HFFc6 (cell line): Measurements from ENCODE around the gene D2HGDH. TPM values are rescaled to one million over a fixed set of nuclear protein-coding genes. Genes with fewer than 3 reads are reported as not detected.
"Not testable (repeated sequence)": the region's sequence is repeated elsewhere in the genome, so short reads cannot be mapped to it uniquely, and the experiment has no call there.

Experiments
- DNase-seq: peaks from one replicate; pipeline ENCODE4 v3.0.0-alpha.2; 2018
- H3K27ac Mint-ChIP-seq: 2 replicates; pipeline ENCODE4 v1.8.0; 2020; ENCODE audit warnings: mild to moderate bottlenecking, mixed read lengths
- H3K27me3 Mint-ChIP-seq: 2 replicates; pipeline ENCODE4 v1.8.0; 2021; ENCODE audit warnings: mild to moderate bottlenecking, moderate library complexity, mixed read lengths; ENCODE audit not compliant: insufficient read depth
- H3K36me3 Mint-ChIP-seq: 2 replicates; pipeline ENCODE4 v1.8.0; 2021; ENCODE audit warnings: low read depth, mixed read lengths
- H3K4me1 Mint-ChIP-seq: 2 replicates; pipeline ENCODE4 v1.8.0; 2020; ENCODE audit warnings: low read depth, mixed read lengths
- H3K4me3 Mint-ChIP-seq: 2 replicates; pipeline ENCODE4 v1.8.0; 2020; ENCODE audit warnings: mild to moderate bottlenecking, moderate library complexity, mixed read lengths
- H3K9me3 Mint-ChIP-seq: 2 replicates; pipeline ENCODE4 v1.8.0; 2020; ENCODE audit warnings: mild to moderate bottlenecking, mixed read lengths
- CTCF ChIP-seq: fragments of 200-600 bp; sonication (generic); IDR thresholded peaks from 2 replicates; pipeline ENCODE4 v1.5.0; 2021; ENCODE audit warnings: antibody characterized with exemption, mild to moderate bottlenecking
- total RNA-seq, 6 experiments: library from RNA; stranded (reverse); fragmentation: NEBNext Ultra II Directional; extraction: Animal tissue kit (Norgen Biotek cat#: 25700); gene quantifications; 2 replicates in 1 of 6; 3 replicates in 5 of 6; pipeline ENCODE4 v1.2.3, GENCODE V29; 2021

Gene D2HGDH
- total RNA-seq, 6 experiments from 2014 or later, result 14.0 to 21.6 (median 16.4) TPM

GRCh38 chr2:241780939-241781569, 46.6 kb downstream of the D2HGDH start:
- peaks cover 11% of the 10 kb centered on the region for H3K9me3 Mint-ChIP-seq
- no peak overlapping the region for H3K4me3 Mint-ChIP-seq
- no peaks in the 10 kb centered on the region; the same call in 1 of the 2 replicates for H3K27me3 Mint-ChIP-seq
- DNase-seq, result no peak
- no peak for TF ChIP-seq CTCF
- H3K36me3 Mint-ChIP-seq, result no peaks in the 10 kb centered on the region
- no peaks in the 10 kb centered on the region for H3K4me1 Mint-ChIP-seq
- no peak overlapping the region for H3K27ac Mint-ChIP-seq

- H3K4me3 Mint-ChIP-seq, H3K27ac Mint-ChIP-seq, H3K36me3 Mint-ChIP-seq, H3K27me3 Mint-ChIP-seq, DNase-seq, H3K4me1 Mint-ChIP-seq: not testable (repeated sequence)
- peaks cover 11% of the 10 kb centered on the region for H3K9me3 Mint-ChIP-seq
Measured at GRCh38 chr2:241782053-241782452, 47.6 kb downstream of the D2HGDH start.

- Mint-ChIP-seq H3K27ac (no peak overlapping the region), H3K27me3 (peaks cover 7% of the 10 kb centered on the region), H3K9me3 (peaks cover 2% of the 10 kb centered on the region), H3K4me3 (no peak overlapping the region), H3K36me3 (no peaks in the 10 kb centered on the region; the same call in 1 of the 2 replicates), H3K4me1 (0 out of 2 replicates have a peak, but pooled peaks cover 7% of the 10 kb centered on the region)
- no peak for TF ChIP-seq CTCF
- DNase-seq, result no peak
Measured at GRCh38 chr2:241788135-241788534, 53.7 kb downstream of the D2HGDH start.

GRCh38 chr2:241788572-241788971, 54.1 kb downstream of the D2HGDH start:
- peaks cover 9% of the 10 kb centered on the region for H3K27me3 Mint-ChIP-seq
- no peak overlapping the region for H3K4me3 Mint-ChIP-seq
- TF ChIP-seq CTCF, result no peak
- no peaks in the 10 kb centered on the region; the same call in 1 of the 2 replicates for H3K36me3 Mint-ChIP-seq
- no peaks in the 10 kb centered on the region; the same call in 1 of the 2 replicates for H3K9me3 Mint-ChIP-seq
- no peak for DNase-seq
- no peak overlapping the region for H3K27ac Mint-ChIP-seq
- H3K4me1 Mint-ChIP-seq, result 0 out of 2 replicates have a peak, but pooled peaks cover 7% of the 10 kb centered on the region

- H3K4me1 Mint-ChIP-seq, H3K9me3 Mint-ChIP-seq, H3K36me3 Mint-ChIP-seq: not testable (repeated sequence)
Measured at GRCh38 chr2:241791385-241791784, 57.0 kb downstream of the D2HGDH start.

GRCh38 chr2:241793385-241793784, 59.0 kb downstream of the D2HGDH start:
- Mint-ChIP-seq H3K9me3 (no peaks in the 10 kb centered on the region; the same call in 1 of the 2 replicates), H3K36me3 (no peaks in the 10 kb centered on the region; the same call in 1 of the 2 replicates)

More at GRCh38 chr2:241791385-241791784, 57.0 kb downstream of the D2HGDH start:
- H3K27ac Mint-ChIP-seq, H3K4me3 Mint-ChIP-seq, DNase-seq: not testable (repeated sequence)
- H3K27me3 Mint-ChIP-seq, result peaks cover 14% of the 10 kb centered on the region

More at GRCh38 chr2:241793385-241793784, 59.0 kb downstream of the D2HGDH start:
- no peak for TF ChIP-seq CTCF
- peaks cover 19% of the 10 kb centered on the region for H3K27me3 Mint-ChIP-seq
- H3K27ac Mint-ChIP-seq, result no peak overlapping the region
- H3K4me1 Mint-ChIP-seq, result 0 out of 2 replicates have a peak, but pooled peaks cover 7% of the 10 kb centered on the region
- no peak for DNase-seq
- no peak overlapping the region for H3K4me3 Mint-ChIP-seq
